Measurements from ENCODE around the gene MB21D2.

GRCh38 chr3:192817053-192817452 lies 100.6 kb downstream of the MB21D2 start:
- TF ChIP-seq, protein P1, sequence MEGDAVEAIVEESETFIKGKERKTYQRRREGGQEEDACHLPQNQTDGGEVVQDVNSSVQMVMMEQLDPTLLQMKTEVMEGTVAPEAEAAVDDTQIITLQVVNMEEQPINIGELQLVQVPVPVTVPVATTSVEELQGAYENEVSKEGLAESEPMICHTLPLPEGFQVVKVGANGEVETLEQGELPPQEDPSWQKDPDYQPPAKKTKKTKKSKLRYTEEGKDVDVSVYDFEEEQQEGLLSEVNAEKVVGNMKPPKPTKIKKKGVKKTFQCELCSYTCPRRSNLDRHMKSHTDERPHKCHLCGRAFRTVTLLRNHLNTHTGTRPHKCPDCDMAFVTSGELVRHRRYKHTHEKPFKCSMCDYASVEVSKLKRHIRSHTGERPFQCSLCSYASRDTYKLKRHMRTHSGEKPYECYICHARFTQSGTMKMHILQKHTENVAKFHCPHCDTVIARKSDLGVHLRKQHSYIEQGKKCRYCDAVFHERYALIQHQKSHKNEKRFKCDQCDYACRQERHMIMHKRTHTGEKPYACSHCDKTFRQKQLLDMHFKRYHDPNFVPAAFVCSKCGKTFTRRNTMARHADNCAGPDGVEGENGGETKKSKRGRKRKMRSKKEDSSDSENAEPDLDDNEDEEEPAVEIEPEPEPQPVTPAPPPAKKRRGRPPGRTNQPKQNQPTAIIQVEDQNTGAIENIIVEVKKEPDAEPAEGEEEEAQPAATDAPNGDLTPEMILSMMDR (IDR thresholded peaks at IDR 0.05) = no peak
- TF ChIP-seq NR2C2 (CRISPR knock-in tag; IDR thresholded peaks at IDR 0.05) = no peak
- TF ChIP-seq ATF3 (CRISPR knock-in tag; conservative IDR thresholded peaks at IDR 0.05) = no peak
- TF ChIP-seq SMAD3 (CRISPR knock-in tag; IDR thresholded peaks at IDR 0.05; ENCODE audit: borderline replicate concordance) = no peak
- TF ChIP-seq ZNF671 (CRISPR knock-in tag; IDR thresholded peaks at IDR 0.05) = no peak
- no peak for TF ChIP-seq GABPB1 (CRISPR knock-in tag; IDR thresholded peaks at IDR 0.05)
- no peak for TF ChIP-seq HMGXB4 (CRISPR knock-in tag; IDR thresholded peaks at IDR 0.05)
- TF ChIP-seq ZBTB43 (CRISPR knock-in tag; IDR thresholded peaks at IDR 0.05) = no peak
- TF ChIP-seq, protein P2, sequence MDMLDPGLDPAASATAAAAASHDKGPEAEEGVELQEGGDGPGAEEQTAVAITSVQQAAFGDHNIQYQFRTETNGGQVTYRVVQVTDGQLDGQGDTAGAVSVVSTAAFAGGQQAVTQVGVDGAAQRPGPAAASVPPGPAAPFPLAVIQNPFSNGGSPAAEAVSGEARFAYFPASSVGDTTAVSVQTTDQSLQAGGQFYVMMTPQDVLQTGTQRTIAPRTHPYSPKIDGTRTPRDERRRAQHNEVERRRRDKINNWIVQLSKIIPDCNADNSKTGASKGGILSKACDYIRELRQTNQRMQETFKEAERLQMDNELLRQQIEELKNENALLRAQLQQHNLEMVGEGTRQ (CRISPR knock-in tag; IDR thresholded peaks at IDR 0.05) = no peak
- TF ChIP-seq MYBL2 (CRISPR knock-in tag; IDR thresholded peaks at IDR 0.05) = no peak
- no peak for TF ChIP-seq ZNF281 (CRISPR knock-in tag; IDR thresholded peaks at IDR 0.05)

Measured in WTC11 (cell line).